ENCODE measurements around the gene MOV10L1.

DNA sequence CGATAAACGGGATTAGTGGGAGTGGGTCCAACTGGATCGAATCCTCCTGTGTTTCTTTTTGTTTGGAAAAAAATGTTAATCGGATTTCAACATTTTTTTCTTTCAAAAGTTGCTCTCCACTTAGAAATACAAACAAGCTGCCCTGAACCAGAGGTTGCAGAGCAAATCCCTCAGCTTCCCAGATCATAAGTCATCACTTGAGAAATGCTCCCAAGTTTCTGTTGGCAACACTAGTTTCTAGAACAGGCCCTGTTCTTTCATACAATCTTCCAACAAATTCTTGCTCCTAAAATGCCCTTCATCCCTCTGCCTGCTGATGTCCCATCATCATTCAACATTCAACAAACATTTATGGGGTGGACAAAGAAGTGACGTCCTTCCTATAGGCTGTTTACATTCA, 3.3 kb upstream of the MOV10L1 start:
- no peak for TF ChIP-seq EP300 (IDR thresholded peaks at IDR 0.05)
- TF ChIP-seq, protein P1, sequence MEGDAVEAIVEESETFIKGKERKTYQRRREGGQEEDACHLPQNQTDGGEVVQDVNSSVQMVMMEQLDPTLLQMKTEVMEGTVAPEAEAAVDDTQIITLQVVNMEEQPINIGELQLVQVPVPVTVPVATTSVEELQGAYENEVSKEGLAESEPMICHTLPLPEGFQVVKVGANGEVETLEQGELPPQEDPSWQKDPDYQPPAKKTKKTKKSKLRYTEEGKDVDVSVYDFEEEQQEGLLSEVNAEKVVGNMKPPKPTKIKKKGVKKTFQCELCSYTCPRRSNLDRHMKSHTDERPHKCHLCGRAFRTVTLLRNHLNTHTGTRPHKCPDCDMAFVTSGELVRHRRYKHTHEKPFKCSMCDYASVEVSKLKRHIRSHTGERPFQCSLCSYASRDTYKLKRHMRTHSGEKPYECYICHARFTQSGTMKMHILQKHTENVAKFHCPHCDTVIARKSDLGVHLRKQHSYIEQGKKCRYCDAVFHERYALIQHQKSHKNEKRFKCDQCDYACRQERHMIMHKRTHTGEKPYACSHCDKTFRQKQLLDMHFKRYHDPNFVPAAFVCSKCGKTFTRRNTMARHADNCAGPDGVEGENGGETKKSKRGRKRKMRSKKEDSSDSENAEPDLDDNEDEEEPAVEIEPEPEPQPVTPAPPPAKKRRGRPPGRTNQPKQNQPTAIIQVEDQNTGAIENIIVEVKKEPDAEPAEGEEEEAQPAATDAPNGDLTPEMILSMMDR (IDR thresholded peaks at IDR 0.05): no peak
- TF ChIP-seq POLR2AphosphoS5 (IDR thresholded peaks at IDR 0.05): no peak
- no peak for TF ChIP-seq POLR2A (IDR thresholded peaks at IDR 0.05; ENCODE audit: low read depth)

All from esophagus muscularis mucosa (tissue), 4 donors.